ENCODE results near the gene CNNM2.

DNA sequence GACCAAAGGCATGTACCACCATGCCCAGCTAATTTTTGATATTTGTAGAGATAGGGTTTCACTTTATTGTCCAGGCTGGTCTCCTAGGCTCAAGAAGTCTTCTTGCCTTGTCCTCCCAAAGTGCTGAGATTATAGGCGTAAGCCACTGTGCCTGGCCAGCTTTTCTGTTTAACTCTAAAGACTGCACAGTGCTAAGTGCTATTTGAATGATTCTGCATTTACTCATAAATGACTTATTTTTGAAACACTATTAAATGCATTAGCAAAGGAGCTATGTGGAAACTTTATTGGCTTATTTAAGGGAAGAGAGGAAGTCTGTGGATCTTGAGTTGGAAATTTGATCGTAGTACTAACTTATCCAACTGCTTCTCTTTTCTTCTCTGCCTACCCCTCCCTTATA, 185.9 kb downstream of the CNNM2 start:
- TF ChIP-seq POLR2AphosphoS5 (IDR thresholded peaks at IDR 0.05; ENCODE audit: low read depth, low read length) (no peak), SIN3A (IDR thresholded peaks at IDR 0.05; ENCODE audit: borderline replicate concordance, insufficient read depth, low read length) (no peak), TAF1 (IDR thresholded peaks at IDR 0.05; ENCODE audit: borderline replicate concordance, insufficient read depth, low read length) (no peak)

All from PFSK-1 (cell line).